ENCODE measurements around the gene DOK5. TPM values are rescaled to one million over a fixed set of nuclear protein-coding genes. Genes with fewer than 3 reads are reported as not detected.

Gene DOK5
- total RNA-seq, 1 donor from 2014 or later, result 11.1 TPM

DNA sequence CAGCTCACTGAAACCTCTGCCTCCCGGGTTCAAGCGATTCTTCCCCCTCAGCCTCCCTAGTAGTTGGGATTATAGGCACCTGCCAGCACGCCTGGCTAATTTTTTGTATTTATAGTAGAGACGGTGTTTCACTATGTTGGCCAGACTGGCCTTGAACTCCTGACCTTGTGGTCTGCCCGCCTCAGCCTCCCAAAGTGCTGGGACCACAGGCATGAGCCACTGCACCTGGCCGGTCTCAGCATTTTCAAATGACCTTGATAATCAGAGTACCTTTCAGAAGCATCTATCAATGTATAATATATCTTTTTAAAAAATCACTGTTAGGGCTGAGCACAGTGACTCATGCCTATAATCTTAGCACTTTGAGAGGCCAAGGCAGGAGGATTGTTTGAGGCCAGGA lies 143.0 kb downstream of the DOK5 start:
- DNase-seq, result no peak

DNA sequence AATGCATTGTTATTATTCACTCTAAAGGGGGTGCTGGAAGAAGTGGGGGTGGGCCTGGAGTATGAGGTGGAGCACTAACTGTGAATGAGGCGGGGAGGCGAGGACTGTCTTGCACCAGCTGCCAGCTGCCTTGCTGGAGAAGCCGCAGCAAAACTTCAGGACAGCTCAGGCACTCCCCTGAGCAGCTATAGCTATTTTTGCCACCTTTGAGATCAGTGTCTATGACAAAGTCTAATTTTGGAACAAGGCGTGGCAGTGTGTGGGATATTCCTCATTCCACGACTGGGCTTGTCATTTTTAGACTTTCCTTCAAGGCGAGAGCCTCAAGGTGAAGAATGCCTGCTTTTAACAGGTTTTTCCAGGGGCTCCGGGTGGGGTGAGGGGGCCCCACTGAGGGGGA lies 143.8 kb downstream of the DOK5 start:
- DNase-seq, result no peak

DNA sequence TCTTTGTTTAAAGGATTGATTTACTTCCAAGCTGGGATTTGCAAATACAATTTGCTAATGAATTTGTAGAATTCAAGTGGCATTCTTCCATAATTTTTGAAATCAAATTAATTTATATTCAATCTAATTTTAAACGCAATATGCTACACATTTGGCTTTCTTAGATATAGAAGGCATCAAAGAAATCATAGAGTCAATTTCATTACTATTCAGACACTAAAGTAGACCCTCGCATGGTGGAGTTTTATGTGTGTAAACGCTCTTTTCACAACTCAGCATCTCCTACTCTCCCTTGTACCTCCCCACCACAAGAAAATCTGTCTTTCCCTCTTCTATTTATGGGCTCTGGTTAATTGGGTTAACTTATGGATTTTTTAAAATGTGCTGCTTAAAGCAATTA lies 144.3 kb downstream of the DOK5 start:
- DNase-seq, result no peak

DNA sequence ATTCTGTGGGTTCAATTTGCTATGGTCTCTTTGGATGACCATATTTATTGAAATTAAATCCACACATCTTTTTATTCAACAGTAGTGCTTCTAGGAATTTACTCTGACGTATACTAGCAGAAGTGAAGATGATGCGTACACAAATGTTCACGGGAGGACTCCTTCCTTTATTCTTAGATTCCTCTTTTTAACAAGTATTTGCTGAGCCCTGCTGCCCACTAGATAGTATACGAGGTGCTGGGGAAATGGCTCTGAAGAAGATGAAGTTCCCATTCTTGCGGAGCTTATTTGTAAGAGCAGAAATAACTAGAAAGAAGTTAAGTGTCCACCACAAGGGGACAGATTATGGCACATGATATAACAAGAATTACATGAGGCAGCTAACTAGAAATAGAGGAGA lies 145.2 kb downstream of the DOK5 start:
- no peak for DNase-seq

DNA sequence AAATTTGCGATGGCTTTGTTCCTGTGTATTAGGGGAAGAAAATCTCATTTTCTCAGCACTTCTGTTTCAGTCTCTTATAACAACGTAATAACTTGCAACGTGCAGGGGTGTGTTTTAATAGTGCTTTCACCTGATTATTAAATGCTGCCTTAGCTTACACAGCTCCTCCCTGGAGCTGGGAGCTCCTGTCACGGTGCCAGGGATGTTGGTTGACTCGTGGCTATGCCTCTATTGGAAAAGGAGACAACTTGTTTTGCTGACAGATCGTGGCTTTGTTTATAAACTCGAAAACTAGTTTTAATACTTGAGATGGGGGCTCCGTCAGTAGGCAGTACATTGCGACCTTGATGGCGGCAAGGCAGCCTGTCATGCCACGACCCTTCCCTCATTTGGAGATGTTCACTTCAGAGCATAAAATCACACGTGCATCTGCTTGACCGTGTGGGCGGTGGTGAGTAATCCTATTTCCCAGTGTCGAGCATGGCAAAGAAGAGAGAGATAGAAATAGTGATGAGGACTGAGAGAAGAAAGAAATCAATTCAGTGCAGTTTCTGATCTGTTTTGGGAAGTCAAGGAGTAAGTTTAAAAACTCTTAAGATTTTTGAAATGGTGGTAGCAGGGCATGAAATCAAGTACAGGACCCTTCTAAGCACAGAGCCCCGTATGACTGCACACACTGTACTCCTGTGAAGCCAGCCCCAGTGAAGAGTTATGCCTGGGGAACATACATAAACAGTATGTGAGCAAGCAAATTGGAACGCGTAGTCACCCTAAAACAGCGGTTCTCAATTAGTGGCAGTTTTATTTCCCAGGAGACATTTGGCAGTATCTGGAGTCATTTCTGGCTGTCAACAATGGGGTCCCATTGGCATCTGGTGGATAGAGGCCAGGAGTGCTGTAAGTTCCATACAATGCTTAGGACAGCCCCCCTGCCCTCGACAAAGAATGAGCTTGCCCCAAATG lies 147.2 kb downstream of the DOK5 start:
- peak; percentile 81 for DNase-seq

DNA sequence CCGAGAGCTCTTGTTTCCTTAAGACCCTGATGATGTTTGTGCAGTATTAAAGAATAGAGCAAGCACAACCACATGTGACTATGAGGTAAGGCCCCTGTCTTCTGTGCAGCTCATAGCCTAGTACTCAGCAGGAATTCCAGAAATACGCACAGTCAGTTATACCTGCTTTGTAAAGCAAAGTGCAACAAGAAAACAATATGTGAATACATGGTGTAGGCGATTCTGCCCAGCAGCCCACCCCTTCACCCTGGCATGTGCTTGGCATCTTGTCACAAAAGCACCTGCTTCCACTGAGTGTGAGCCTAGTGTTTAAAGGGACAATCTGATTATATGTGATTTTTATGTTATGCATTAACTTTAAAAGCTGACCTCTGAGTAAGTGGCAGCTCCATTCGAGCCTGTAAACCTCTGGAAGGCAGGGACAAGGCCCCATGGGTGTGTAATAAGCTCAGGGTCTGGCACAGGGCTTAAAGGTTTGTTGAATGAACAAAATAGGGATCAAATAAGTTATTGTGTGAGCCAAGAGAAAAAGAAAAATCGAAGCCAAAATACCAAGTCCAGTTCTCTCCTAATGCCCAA lies 148.7 kb downstream of the DOK5 start:
- DNase-seq, result no peak

DNA sequence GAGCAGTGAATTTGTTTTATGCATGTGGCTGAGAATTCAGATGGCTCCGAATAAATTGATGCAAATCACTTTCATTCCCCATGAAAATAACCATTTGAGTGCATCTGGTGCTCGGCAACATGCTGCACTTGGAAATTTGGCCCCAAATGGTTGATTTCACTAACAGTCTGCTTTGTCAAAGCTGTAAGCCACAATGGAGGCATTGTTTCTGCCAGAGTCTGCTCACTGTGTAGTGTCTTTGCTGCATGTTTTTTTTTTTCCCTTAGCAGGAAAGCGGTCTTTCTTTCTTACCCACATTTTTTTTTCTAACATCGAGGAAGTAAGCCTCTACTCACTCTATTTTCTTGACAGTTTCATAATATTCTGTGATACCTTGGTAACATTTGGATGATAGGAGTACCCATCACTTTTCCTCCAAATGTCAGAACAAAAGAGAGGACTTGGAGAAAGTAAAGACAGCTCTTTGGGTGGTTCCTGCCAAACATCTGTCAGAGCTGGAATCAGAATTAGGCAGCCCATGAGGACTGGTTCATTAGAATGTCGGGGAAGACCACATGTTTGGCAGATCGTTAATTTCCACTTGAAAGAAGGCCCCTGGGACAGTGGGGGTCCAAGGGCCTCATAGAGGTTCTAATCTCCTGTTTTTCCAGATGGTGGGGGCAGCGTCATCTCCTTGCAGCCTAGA lies 149.5 kb downstream of the DOK5 start:
- peak; percentile 96 for DNase-seq

DNA sequence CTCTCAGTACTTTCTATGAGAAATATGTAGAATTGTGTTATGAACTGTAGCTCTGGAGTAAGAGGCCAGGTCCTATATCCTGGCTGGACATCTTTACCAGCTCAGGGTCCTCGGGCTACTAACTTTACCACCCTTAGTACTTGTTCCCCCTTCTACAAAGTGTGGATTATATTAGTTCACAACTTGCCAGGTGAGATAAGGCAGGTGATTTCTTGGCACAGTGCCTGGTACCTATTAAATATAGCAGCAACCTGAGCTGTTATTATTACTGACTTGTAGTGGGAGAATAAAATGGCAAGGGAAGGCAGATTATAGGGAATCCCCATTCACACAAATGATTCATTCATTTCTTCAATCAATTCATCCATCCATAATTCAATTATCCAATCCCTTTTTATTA lies 150.1 kb downstream of the DOK5 start:
- no peak for DNase-seq

DNA sequence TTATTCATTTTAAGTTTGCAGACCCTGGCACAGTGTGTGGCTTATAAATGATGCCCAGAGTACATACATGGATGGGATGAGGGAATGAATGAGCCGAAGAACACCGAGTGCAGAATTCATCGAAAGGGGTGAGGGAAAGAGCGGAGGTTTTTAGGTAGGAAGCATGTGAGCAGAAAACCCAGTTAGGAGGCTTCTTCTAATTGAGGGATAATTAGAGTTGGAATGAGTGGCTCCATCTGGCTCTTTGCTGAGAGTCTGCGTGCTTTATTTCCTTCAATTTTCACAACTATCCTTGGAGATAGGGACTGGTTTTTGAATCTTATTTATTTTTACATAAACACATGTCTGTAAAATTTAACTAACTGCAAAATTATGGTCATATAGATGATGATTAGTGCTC lies 150.7 kb downstream of the DOK5 start:
- no peak for DNase-seq

DNA sequence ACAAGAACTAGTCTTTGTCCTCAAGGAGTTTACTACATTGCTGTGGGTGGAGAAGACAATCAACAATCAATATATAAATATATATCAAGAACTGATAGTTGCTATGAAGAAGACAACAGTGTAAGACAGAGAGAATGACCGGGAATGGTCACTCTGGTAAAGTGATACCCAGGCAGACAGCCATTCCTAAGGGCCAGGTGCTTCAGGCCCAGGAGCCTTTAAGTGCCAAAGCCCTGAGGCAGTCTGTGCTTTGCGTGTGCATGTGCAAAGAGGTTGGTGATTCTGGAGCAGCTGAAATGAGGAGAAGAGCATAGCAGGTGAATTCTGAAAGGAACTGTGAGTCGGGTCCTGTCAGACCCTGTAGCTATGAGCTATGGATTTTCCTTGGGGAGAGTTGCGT lies 154.2 kb downstream of the DOK5 start:
- no peak for DNase-seq

DNA sequence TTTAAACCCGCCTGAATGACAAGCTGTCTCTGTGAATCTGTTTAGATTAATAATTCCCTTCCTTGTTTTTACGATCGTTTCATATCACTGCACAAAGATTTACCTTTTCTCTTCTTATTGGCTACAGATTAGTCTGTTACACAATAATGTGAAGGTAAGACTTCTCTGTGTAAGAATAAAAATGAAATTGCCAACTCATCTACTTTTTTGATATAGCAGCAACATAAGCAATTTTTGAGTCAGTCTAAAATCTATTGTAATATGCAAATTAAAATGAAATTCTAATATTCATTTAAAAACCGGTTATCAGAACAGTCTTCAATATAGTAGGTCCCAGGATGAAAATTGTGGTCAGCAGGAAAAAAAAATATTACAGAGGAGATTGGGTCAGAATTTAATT lies 155.2 kb downstream of the DOK5 start:
- DNase-seq, result no peak

DNA sequence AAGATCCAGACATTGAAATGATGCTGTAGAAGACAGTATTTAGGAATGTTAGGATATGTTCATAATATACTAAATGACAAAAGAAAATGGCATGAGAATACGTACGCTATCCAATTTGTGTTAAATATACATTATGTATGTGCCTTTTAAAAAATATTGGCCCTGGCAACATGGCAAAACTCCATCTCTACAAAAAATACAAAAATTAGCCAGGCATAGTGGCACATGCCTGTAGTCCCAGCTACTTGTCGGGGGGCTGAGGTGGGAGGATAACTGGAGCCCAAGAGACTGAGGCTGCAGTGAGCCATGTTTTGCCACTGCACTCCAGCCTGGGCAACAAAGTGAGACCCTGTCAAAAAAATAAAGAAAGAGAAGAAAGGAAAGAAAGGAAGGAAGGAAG lies 155.7 kb downstream of the DOK5 start:
- DNase-seq, result no peak

DNA sequence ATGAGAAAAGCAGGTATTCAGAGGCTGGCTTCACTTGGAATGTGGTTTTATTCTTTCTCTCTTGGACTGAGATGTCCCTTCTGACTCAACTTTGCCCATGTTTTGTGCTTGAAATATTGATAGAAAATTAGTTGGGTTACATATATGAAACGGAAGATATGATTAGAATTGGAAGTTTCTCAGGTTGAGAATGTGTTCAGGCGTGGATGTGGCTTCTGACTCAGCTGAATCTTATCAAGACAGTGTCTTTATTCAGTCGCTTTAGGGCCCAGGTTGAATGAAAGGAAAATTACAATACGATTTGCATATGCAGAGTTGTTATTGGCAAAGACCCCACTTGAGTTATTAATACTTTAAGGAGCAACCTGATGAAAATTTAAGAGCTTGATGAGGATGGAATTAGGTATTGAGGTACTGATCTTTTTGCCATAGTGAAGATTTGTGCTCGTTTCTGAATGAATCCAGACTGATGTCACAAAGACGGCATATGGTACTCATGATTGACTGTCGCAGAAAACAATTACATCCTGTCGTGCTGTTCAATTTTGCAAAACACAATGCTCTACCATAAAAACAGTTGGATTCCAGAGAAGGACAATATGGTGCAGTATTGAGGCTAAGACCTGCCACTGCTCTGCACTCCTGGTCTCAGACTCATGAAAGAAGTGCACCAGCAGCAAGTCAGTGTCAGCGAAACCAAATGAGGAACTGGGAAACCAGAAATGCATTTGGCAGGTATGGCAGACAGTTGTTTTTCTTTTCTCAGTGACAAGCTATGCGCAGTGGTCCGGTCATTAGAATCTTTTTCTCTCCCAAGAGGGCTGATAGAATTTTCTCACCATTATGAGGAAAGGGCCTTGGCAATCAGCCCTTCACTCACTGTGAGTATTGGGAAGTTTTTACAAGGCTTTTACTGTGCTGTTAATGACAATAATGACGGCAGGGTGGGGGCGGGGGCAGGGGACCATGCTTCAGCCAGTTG lies 158.3 kb downstream of the DOK5 start:
- no peak for DNase-seq

DNA sequence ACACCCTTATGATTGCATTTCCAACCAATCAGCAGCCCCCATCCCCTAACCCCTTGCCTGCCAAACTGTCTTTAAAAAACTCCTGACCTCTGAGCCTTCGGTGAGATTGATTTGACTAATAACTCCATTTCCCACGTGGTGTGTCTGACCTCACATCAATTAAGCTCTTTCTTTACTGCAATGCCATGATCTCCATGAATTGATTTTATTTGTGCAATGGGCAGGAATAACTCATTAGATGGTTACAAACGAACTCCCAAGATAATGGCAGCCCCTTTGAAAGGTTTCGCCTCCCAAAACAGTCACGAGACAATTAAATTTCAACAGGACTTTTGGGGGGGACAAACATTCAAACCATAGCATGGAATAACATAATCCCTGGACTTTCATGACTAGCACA lies 161.2 kb downstream of the DOK5 start:
- no peak for DNase-seq

DNA sequence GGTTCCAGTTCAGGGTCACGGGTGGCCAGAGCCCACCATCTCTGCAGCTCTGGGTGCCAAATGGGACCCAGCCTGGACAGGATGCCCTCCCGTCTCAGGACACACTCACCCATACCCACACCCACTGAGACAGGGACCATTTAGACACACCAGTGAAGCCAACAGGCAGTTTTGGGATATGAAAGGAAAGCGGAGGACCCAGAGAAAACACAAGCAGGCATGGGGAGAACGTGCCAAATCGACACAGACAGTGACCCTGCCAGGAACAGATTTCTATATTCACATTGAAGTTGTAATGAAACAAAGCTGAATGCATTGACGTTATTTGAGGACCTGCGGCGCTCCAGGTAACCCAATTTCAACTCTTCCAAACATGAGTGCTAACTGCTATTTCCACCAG lies 164.5 kb downstream of the DOK5 start:
- no peak for DNase-seq

DNA sequence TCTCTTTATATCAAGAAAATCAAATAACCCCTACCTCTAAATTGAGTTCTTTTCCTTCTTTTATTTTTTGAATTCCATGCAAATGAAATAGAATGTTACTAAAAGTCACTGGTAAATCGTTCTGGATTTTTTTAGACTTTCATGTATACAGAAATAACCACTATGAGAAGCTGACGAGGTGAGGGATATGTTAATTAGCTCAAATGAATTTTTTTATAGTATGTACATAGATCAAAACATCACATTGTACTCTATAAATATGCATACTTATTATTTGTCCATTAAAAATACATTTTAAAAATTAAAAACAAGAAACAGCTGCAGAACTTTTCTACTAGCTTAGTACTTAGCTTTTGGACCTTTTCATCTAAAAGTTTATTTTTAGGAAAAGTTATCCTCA lies 165.4 kb downstream of the DOK5 start:
- no peak for DNase-seq

DNA sequence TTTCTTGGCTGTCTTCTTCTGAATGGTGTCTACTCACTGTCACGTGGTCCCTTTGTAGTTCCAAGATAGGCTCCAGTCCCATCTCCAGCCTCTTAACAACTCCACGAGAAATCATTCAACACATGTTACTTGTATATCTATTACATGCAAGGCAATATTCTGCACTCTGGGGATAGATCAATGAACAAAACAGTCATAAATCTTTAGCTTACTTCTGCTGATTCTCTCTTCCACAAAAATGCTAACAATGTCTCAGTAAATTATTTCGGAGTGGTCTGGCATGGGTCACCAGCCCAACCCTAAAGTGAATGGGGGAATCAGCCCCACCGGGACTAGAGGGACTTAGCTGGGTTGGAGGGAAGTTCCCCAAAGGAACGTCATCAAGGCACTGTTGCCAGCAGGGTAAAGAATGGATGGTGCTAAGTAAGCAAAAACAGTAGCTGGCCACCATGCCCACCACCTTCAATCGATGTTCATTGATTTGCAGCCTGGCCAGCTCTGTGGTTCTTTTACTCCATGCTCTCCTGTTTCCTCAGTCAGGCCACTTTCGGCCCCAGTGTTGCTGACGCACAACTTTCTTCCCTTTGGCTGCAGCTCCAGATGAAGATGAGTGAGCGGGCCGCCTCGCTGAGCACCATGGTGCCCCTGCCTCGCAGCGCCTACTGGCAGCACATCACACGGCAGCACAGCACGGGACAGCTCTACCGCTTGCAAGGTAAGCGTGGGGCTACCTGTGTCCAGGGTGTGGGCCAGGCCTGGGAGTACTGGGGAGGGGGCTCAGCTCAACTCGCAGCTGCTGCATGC lies 167.7 kb downstream of the DOK5 start:
- DNase-seq, result peak; percentile 83

DNA sequence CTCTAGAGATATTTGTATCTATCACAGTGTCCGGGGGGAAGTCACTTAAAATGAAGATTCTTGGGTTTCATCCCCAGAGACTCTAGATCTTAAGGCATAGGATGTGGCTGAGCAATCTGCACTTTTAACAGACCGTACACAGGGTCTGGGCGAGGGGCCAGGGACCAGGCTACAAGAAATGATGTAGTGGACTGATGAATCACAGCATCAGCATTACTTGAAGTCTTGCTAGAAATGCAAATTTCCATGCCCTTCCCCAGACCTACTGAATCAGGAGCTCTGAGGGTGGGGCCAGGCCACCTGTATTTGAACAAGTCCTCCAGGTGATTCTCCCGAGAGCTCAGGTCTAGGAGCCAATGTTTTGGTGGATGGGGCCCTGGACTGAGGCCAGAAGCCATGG lies 168.4 kb downstream of the DOK5 start:
- DNase-seq, result no peak

DNA sequence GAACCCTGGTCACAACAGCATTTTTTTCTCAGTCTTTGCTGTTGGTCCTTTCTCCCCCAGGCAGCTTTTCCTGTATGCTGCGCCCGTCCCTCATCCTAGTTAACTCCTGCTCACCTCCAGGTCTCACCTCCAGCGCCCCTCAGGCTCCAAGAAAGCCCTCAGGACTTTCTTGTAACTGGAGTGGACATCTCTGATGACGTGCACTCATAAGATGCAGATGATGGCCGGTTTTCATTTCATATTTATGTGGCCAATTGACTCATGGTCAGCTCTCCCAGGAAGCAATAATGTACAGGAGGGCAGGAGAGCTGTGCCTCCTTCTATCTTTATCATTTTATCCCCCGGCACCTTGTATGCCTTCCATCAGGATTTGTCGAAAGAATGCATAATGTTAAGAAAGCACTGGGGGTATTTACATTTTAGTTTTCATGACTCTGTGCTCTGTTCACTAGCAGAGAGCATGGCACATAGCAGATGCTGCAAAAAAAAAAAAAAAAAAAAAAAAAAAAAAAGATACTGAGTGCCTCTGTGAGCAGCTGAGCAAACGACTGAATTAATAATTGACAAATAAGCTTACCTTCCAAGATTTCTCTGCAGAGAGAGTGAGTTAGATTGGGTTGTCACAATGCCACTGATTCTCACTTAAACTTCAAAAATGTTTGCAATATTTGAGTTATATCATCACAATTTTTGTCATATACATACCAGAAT lies 170.2 kb downstream of the DOK5 start:
- DNase-seq, result no peak

DNA sequence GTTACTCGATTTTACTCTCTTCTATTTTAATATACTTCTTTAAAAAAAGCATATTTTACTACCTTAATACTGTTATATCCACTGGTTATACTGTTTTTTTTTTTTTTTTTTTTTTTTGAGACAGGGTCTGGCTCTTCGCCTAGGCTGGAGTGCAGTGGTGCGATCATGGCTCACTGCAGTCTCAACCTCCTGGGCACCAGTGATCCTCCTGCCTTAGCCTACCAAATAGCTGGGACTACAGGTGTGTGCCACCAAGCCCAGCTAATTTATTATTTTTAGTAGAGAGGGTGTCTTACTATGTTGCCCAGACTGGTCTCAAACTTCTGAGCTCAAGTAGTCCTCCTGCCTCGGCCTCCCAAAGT lies 170.7 kb downstream of the DOK5 start:
- no peak for DNase-seq

Data from skin of body (tissue), 2 donors.